HCEC 1CT (cell line): ENCODE results near the gene IL1RAP.

Experiments
- DNase-seq: peaks from one replicate; pipeline ENCODE4 v3.0.0-alpha.2; 2017

Gene IL1RAP

DNA sequence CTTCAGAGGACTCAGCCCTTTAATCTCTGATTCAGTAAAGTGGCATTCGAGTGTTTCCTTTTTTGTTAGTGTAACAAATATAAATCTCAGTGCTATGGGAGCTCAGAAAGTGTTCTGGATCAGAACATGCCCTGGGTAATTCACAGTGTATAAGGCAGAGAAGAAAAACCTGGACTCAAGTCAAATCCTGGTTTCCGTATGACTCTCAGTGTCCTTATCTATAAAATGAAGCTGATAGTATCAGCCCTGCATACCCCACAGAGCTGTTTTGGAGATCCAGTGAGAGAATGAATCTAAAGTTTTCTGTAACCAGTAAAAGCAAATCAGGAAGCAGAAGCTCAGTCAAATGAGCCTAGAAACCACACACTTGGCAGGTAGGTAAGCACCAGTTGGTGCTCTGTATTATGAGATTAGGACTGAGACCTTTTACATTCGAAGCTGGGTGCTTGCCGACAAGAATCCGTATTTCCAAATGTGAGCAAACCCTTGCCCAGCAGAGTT, 67.2 kb downstream of the IL1RAP start:
- DNase-seq, result peak; percentile 47

DNA sequence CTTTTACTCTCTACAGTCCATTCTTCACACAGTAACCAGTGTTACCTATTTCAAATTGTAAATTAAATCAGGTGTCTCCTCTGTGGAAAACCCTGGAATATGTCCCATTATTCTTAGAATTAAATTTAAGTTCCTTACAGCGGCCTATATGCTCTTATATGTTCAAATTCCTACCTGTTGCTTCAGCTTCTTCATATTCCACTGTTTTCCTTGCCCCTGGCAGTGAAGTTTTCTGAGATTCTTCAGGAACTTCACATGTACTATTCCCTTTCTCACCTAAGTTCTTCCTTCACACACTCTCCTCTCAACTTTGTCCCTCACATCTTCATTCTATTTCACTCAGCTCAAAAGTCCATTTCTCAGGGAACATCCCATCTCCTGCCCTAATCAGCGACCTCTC, 68.8 kb downstream of the IL1RAP start:
- no peak for DNase-seq

DNA sequence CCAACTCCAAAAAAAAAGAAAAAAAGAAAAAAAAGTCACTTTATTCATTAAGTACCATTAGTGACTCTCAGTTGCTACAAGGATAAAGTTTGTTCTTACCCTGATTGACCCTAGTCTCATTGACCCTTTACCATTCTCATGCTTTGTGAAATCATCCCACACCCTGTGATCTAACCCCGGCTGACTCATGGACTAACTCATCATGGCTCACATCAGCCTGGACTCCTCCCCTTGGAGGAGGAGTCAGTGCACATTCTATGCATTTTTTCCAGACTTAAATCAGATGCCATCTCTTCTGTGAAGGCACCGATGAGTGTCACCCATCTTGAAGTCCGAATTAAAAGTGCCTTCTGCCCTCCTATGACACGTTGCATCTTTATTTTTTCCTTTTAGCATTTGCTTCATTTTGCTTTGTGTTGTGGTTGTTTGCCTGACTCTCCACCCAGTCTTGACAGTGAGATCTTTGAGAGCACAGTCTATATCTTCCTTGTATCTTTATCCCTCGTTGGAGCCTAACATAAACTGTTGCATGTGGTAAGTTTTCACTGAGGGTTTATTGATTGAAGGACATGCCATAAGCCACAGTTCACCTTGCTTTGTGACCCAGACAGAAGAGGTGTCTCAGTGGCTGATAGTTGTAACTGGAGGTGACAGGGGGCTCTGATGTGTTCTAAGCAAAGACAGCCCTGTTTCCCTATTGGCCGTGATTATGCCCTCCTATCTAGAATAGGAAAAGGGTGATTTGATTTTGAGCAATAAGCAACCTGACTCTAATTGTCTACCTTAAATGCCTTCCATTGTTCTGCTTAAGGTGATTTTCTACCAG, 72.1 kb downstream of the IL1RAP start:
- peak; percentile 98 for DNase-seq

DNA sequence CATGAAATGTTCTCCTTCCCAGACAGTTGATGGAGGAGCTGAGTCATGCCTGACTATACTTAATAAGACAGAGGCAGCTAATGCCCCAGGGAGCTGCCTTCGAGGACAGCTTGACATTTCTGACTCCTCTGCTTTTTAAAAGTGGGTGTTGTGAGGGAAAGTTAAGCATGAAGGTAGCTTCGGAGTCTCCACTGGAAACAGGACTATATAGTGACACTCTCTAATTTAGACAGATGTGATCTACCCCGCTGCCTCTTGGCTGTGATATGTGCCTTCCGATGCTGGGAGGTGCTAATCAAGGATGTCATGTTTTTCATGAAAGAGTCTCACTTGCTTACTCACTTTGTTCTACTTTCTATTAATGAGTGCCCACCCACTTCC, 72.7 kb downstream of the IL1RAP start:
- peak; percentile 58 for DNase-seq

DNA sequence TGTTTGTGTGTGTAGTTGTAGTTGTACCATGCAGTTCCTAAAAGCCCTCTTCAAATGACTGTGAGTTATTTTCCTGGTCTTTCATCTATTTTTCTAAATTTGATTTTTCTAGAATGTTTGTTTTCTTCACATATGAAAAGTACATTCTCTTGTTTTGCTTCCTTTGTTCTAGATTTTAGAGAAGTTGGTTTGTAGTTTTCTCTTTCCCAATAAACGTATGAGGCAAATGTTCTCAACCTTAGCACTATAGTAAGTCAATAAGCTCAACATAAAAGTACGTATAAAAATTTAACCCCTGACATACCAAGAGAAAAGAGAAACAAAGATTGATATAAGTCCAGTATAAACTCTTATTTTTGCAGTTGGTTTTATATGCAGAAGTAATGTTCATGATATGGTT, 74.7 kb downstream of the IL1RAP start:
- DNase-seq, result no peak

DNA sequence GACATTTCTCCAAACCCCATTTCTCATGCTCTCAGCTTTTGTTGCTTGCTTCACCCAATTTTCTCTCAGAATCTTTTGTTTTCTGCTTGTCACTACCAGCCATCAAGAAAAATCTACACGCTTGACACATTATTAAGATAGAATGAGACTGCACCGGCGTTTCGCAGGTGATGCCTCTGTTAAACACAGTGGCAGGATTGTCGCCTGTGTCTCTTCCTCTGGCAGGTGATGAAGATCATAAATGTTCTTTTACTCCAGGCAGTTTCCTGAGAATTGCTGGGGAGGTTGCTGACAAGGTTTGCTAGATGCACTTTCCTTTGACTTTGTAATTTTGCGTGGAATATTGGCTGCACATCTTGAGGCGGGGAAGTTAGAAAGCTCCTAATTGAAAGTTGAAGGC, 75.4 kb downstream of the IL1RAP start:
- no peak for DNase-seq

DNA sequence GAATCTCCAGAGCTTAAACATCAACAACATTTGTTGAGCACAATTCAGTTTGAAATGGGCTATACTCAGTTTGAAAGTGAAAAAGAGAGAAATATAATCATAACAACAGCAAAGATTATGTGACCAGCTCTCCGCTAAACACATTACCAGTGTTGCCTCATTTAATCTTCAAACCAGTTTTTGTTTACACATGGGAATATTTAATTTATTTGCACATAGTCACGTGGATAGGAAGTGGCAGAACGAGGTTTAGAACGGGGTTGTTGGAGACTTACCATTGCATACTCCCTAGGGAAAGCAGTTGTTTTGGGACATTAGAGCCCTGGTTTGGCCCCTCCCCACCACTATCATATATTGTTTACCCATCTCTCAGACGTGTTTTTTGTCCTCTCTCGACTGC, 77.2 kb downstream of the IL1RAP start:
- no peak for DNase-seq

DNA sequence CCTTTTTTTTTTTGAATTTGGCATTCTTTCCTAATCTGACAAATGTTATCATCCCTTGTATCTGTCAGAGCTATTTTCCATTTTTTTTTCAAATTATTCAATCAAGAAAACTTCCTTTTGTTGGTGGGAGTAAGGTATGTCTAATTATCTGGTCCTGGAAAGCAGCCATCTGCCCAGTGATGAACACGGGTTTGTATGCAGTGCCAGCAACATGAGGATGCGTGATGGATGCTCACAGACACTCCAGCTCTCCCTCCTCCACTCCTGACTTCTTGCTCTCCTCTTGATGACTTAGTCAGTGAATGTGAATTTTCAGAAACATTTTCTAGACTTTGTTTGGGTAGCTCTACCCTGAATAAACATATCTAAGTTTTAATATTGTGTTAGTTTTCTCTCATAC, 79.2 kb downstream of the IL1RAP start:
- DNase-seq, result no peak

DNA sequence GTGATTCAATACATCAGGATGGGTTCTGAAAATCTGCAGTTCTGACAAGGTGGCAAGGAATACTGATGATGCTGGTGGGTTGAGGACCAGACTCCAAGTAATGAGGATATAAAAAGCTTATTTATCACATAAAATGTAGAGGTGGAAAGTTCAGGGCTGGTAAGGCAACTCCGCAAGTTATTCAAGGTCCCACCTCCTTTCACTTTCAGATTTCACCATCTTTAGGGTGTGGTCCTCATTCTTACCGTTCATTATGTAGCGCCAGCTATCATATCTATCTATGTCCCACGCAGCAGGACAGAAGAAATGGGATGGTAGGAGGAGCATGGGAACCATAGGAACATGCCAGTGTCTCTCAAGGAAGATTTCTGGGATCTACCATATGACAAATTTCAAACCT, 80.3 kb downstream of the IL1RAP start:
- DNase-seq, result no peak

DNA sequence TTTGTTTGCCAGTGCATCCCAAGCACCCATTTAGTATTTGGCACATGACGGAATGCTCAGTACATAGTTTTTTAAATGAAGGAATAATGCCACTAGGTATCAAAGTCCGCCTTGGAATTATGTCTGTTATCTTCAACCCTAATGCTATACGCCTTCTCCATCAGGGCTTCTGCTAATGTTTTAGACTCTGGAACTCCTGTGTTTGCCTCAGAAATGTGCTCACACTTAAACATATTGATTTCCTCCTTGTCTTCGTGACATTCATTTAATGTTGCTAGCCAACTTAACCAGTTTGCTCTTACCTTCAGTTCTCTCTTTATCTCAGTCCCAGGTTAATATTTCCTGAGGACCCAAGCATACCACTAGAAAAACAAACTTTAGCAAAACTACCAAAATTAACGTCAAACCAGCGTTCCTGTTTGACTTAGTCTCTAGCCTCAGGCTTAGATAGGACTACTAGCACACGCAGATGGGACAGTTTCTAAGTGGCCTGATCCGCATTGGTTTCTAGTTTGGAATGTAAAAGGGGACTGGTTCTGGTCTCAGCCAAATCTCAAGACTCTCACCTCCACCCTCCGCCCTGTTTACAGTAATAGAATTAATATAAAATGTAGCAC, 81.4 kb downstream of the IL1RAP start:
- no peak for DNase-seq

DNA sequence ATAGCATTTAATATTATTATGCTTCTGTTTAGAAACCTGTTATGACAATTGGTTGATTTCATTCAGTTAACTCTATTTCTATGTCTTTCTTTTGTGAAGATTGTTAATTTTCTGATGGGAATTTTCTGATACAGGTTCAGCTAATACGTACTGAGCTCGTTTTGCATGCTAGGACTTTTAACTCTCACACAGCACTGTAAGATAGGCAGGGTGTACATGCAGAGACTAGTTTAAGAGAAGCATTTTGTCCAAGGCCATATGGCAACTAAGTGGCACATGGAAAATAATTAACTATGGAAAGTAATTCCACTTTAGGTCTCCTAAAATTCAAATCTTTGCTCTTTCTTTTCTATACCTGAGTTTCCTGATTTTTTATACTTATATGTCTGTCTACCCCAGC, 81.9 kb downstream of the IL1RAP start:
- DNase-seq, result no peak

DNA sequence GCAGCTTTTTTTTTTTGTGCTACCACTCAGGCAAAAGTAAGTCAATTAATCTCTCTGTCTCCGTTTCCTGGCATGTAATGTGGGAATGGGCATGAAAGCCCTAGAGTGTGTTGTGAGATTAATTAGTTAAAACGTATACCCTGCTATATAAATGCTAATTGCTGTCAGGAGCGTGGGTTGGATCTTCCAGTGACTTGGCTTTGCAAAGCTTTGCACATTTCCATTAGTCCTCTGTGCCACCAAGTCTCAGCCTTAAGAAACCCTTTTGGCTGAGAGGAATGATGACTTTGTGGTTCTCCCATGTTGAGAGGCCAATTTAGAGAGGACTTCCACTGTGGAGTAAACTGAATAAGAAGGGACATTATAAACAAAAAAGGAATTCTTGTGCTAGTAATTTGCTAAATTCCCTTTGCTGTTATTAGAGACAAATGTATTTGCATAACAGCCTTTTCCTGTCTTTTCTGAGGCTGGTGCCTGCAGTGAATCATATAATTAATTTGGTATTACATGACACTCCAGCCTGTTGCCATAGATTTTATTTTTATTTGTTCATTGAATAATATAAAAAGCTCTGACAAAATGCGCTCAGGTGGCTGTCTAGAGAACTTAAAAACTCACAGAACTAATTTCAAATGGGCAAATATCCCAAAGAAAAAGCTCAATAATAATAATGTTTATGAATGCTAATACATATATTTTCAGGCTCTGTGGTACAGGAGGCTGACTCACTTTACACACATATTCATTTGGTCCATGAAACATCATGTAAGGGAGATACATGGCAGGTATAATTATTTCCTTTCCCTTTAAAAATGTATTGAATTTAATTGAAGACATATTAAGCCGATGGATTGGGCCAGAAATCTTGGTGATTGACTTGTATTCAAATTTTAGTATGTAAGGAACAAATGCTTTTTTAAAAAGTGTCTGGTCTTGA, 82.7 kb downstream of the IL1RAP start:
- no peak for DNase-seq

DNA sequence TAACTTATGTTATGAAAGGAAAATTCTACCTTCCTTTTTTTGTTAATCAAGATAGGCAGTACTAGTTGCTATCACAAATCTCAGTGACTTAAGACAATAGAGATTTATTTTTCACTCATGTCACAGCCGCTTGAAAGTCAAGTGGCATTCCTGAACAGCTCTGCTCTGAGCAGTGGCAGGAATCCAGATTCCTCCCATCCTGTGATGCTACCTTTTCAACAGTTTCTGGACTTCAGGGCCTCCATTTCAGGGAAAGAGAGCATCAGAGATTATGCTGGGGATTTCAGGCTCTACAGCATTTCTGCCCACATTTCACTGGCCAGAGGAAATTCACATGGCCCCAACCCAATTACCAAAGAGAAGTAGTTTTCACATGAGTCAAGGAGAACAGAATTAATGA, 83.4 kb downstream of the IL1RAP start:
- DNase-seq, result no peak

DNA sequence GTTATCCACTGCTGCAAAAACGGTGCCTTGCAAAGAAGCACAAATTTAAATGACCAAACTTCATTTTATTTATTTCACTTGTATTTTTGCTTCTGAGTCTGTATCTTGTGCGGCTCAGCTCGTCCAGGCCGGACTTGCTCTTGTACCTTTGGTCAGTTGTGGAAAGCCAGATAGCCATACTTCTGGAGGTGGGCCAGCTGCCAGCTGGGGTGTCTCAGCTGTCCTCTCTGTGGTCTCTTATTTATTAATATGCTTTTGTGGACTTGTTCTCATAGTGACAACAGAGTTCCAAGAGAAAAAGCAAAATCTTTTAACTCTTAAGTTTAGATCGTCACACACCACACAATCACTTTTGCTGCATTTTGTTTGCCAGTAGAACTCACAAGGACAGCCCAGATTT, 87.7 kb downstream of the IL1RAP start:
- DNase-seq, result no peak

DNA sequence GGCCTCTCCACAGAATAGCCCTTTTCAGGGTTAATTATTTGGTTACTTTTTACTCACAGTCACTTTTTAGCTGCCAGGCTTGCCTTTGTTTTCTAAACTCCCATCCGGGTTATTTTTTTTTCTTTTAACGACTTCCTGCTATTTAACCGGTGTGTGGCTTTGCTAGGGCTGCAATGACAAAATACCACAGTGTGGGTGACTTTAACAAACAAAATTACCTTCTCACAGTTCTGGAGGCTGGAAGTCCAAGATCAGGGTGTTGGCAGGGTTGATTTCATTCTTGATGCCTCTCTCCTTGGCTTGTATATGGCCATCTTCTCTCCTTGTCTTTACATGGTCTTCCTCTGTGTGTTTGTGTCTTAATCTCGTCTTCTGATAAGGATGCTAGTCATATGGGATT, 91.5 kb downstream of the IL1RAP start:
- no peak for DNase-seq

DNA sequence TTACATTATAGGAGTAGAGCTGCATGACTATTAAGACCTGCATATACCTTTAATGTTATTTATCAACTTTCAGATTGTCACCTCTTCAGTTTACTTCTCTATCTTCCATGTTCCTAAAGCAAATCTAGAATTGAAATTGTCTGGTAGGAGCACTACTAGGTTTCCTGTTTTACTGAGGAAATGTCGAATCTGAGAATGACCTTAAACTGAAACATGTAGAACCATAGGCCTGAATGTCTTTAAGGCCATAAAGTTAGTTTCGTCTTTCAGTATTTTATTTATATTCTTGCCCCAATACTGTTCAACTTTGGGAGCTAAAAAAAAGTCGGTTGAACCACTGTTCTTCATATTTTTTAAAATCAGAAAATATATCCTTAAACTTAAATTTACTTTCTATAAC, 92.7 kb downstream of the IL1RAP start:
- DNase-seq, result no peak

DNA sequence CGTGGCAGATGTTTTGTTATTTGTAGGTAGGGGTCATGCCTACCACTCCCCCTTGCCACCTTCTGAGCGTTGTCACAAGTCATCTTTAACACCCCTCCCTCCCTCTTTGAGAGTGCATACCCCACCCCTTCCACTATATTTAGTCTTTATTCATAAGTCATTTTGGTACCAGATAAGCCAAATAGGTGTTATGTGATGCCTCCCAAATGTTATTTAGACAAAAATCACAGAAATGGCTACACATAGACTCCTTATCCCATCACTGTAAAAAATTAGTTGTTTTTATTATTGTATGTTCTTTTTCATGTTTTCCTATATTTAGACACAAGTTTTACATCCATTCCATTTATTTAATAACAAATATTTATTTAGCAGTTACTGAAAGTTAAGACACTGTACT, 93.1 kb downstream of the IL1RAP start:
- DNase-seq, result no peak

DNA sequence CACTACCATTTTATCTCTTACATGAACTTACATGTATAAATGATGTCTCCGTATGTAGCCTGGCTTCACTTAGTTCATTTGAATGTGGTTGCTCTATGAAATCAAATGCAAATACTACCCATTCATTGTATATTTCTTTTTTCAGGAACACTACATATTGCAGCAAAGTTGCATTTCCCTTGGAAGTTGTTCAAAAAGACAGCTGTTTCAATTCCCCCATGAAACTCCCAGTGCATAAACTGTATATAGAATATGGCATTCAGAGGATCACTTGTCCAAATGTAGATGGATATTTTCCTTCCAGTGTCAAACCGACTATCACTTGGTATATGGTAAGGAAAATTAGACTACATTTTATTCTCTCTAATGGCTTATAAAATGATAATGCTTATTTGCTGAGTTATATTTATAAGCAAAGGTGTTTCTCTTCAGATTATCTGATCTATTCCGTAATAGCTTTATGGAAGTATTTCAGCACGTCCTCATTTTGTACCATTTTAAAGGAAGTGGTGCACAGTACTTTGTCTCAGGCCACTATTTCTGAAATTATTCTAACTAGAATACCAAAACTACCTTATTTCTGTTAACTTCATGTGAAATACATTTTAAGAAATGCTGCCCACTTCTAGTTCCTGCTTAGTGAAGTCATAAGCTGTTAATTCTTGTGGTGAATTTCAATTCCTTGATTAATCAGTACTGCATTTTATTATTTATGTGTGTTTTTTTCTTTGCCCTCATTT, 95.1 kb downstream of the IL1RAP start:
- DNase-seq, result no peak

DNA sequence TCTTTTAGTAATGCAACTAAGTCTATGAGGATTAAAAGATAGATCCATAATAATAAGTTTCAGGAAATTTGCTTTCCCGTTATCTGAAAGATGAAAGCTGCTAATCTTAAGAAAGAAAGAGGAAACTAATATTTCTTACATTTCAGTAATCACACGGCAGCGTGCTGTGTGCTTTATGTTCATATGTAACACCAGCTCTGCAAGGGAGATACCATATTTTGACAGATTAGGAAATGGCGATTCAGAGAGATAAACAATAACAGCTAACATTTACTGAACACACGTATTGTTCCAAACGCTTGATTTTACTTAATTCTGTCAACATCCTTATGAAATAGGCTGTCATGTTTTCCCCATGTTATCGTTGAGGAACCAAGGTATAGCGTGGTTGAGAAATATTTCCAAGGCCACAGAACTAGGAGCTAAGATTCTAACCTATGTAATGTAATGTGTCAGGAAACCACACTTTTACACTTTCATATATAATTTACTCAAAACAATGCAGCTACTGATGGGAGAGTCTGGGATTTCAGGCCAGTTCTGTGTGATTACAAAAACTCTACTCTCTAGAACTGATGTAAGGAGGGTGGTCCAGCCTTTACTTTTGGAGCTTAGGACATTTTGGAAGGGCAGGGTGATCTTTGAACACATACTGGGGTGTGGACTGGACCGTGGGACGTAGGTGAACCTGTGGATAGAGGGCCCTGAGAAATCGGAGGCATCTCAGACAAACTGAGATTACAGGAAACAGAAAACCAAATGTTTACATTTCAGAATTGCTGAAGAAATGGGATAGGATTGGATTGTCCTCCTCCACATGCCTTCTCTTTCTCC, 100.6 kb downstream of the IL1RAP start:
- no peak for DNase-seq

DNA sequence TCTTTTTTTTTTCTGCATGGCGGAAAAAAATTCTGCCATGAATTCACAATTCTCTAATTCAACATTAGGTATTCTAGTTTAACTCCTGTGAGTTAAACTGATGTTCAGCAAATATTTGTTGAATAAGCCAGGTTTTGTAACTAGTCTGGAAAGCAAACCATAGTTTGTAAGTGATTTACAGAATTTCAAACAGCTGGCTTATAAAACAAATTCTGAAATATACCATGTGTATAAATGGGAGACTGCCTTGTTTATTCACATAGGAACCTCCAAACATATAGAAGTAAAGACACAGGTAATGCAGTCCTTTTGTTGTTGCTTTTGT, 101.1 kb downstream of the IL1RAP start:
- DNase-seq, result no peak

DNA sequence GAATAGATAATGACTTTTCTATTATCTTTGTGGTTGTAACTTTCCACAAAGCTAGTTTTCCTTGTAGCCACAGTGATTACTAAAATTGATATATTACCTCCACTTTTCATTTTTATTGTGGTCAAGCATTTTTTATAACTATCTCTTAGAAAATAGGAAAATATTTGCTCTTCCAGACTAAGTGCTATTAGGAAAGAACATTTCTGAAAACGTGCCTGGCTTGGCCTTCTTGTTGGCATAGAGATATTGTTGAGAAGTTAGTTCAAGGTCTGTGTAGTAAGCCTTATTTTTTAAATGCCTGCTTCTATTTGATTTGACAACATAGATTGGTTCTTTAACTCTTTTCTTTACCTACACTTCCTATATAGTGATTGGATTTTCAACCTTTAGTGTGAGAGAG, 101.7 kb downstream of the IL1RAP start:
- no peak for DNase-seq

DNA sequence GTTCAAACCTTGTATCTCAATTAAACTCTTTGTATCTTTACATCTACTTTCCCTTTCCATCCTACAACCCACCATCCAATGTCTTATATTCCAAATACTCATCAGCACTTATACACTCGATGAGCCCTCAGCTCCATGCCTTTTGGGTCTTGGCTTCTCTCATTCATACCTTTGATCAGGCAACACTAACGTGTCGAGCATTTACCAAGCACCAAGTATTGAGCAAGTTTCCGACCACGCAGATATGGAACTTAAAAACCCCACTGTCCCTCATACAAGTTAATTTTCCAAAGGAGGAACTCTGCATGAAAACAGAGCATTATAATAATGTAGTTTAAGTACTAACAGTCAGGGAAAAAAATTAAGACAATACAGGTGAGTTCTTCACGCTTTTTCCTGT, 102.8 kb downstream of the IL1RAP start:
- DNase-seq, result no peak
